T-helper 2 cell treated with Interferon-gamma antibody and Interleukin-4, amounts not matched to agents 5 μg/mL and 100 μg/mL, for 36 hours (primary cell): Measurements from ENCODE around the gene YTHDC2.

Experiments used
- DNase-seq: peaks from one replicate; pipeline ENCODE4 v3.0.0; 2021; ENCODE audit warnings: low spot score
- H3K27ac Mint-ChIP-seq: one replicate; pipeline ENCODE4 v1.8.0; 2021; ENCODE audit warnings: mild to moderate bottlenecking, mixed read lengths
- H3K27me3 Mint-ChIP-seq: one replicate; pipeline ENCODE4 v1.8.0; 2021; ENCODE audit warnings: low read depth, mixed read lengths
- H3K36me3 Mint-ChIP-seq: one replicate; pipeline ENCODE4 v1.8.0; 2021; ENCODE audit warnings: low read depth, mixed read lengths
- H3K4me1 Mint-ChIP-seq: one replicate; pipeline ENCODE4 v1.8.0; 2021; ENCODE audit warnings: low read depth, mixed read lengths
- H3K4me3 Mint-ChIP-seq: one replicate; pipeline ENCODE4 v1.8.0; 2022; ENCODE audit warnings: mild to moderate bottlenecking, moderate library complexity, mixed read lengths
- H3K9me3 Mint-ChIP-seq: one replicate; pipeline ENCODE4 v1.8.0; 2021; ENCODE audit warnings: mixed read lengths

YTHDC2 gene

GRCh38 chr5:113503146-113503545 lies 10.3 kb upstream of the YTHDC2 start:
- H3K27ac Mint-ChIP-seq = no peak overlapping the region
- H3K4me3 Mint-ChIP-seq = no peak overlapping the region

DNA sequence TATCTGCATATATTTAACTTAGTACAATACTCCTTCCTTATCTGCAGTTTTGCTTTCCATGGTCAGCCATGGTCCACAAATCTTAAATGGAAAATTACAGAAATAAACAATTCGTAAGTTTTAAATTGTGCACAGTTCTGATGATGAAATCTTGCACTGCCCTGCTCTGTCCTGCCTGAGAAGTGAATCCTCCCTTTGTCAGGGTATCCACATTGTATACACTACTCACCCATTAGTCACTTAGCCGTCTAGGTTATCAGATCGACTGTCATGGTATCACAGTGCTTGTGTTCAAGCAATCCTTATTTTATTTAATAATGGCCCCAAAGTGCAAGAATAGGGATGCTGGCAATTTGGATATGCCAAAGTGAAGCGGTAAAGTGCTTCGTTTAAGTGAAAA lies 8.3 kb upstream of the YTHDC2 start:
- no peaks in the 10 kb centered on the region for H3K36me3 Mint-ChIP-seq
- H3K27ac Mint-ChIP-seq = no peak overlapping the region
- H3K4me3 Mint-ChIP-seq = no peak overlapping the region
- no peak for DNase-seq
- H3K4me1 Mint-ChIP-seq = peaks cover 13% of the 10 kb centered on the region
- peaks cover 6% of the 10 kb centered on the region for H3K9me3 Mint-ChIP-seq
- peaks cover 63% of the 10 kb centered on the region for H3K27me3 Mint-ChIP-seq

More at GRCh38 chr5:113503146-113503545, 10.3 kb upstream of the YTHDC2 start:
- no peak for DNase-seq
- H3K9me3 Mint-ChIP-seq = peaks cover 6% of the 10 kb centered on the region
- peaks cover 68% of the 10 kb centered on the region for H3K27me3 Mint-ChIP-seq
- H3K4me1 Mint-ChIP-seq = peaks cover 12% of the 10 kb centered on the region
- H3K36me3 Mint-ChIP-seq = no peaks in the 10 kb centered on the region

GRCh38 chr5:113507601-113508000 lies 5.9 kb upstream of the YTHDC2 start:
- DNase-seq = no peak
- H3K9me3 Mint-ChIP-seq = no peaks in the 10 kb centered on the region
- H3K27me3 Mint-ChIP-seq = peaks cover 48% of the 10 kb centered on the region
- no peak overlapping the region for H3K27ac Mint-ChIP-seq
- H3K4me1 Mint-ChIP-seq = peaks cover 16% of the 10 kb centered on the region
- H3K36me3 Mint-ChIP-seq = no peaks in the 10 kb centered on the region
- H3K4me3 Mint-ChIP-seq = no peak overlapping the region

DNA sequence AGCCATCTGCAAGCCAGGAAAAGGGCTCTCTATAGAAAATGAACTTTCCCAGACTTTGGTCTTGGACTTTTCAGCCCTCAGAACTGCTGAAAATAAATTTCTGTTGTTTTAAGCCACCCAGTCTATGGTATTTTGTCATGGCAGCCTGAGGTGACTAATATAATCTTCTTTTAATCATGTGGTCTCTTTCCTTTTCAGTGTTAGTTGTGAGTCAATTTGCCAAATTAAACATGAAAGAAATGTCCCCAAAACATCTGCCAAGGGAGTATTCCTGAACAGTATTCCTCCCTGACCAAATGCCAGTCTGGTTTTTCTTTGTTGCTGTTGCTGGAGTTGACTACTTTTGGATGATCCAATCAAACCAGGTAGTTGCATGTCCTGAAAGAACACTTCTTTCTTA lies 4.7 kb upstream of the YTHDC2 start:
- Mint-ChIP-seq H3K4me1 (peaks cover 21% of the 10 kb centered on the region), H3K27me3 (peaks cover 45% of the 10 kb centered on the region), H3K27ac (no peak overlapping the region), H3K4me3 (no peak overlapping the region), H3K9me3 (no peaks in the 10 kb centered on the region), H3K36me3 (no peaks in the 10 kb centered on the region)
- no peak for DNase-seq

DNA sequence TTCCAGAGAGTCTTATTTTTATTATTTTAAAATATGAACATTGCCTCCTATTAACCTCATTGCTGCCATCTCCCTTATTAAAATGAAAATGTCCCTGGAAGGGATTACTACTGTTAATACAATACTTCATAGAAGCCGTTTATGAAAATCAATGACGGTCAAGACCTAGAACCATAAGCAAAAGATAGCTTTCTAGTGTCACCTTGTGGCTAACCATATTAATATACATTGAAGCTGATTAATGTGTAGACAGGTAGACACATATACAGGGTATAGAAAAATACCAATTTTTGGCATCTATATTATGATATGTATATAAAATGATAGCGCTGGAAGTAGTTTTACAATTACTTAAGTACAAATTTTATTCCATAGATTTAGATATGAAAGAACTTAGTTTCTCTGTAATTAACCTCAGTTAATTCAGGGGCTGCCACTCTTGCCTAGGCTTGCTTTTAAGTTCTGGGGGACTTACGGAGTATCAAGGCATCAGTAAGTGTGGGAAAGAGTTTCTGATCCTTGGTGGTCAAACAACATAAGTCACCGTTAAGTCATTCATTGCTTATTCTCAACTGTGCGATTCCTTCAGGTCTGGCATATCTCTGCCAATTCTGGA lies 2.5 kb upstream of the YTHDC2 start:
- peaks cover 12% of the 10 kb centered on the region for H3K36me3 Mint-ChIP-seq
- H3K4me3 Mint-ChIP-seq = no peak overlapping the region
- H3K27me3 Mint-ChIP-seq = peaks cover 35% of the 10 kb centered on the region
- H3K9me3 Mint-ChIP-seq = no peaks in the 10 kb centered on the region
- H3K27ac Mint-ChIP-seq = no peak overlapping the region
- peaks cover 31% of the 10 kb centered on the region for H3K4me1 Mint-ChIP-seq
- no peak for DNase-seq

DNA sequence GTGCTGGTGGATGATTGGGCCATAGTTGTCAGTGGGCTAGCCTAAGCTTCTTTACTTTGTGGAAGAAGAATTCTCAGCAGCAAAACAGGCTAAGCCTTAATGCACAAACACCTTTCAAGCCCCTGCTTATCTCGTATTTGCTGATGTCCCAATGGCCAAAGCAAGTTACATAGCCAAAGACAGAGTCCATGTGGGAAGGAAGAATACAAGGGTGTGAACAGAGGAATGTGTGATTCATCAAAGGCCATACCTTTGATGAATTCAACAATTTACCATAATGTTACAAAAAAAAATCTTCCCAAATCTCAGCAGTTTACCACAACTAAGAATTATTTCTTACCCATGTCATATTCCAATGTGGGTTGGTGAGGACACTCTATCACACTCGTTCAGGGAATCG lies 1.2 kb upstream of the YTHDC2 start:
- no peak overlapping the region for H3K4me3 Mint-ChIP-seq
- peaks cover 25% of the 10 kb centered on the region for H3K27me3 Mint-ChIP-seq
- no peak overlapping the region for H3K27ac Mint-ChIP-seq

GRCh38 chr5:113514289-113514635 lies 768 bp downstream of the YTHDC2 start:
- H3K27me3 Mint-ChIP-seq = peaks cover 11% of the 10 kb centered on the region
- no peaks in the 10 kb centered on the region for H3K9me3 Mint-ChIP-seq
- peaks cover 27% of the 10 kb centered on the region for H3K4me1 Mint-ChIP-seq
- peak overlapping the region; percentile 93 for H3K4me3 Mint-ChIP-seq
- peak overlapping the region; percentile 86 for H3K27ac Mint-ChIP-seq
- no peak for DNase-seq
- peaks cover 27% of the 10 kb centered on the region for H3K36me3 Mint-ChIP-seq

More for the DNA sequence above, 1.2 kb upstream of the YTHDC2 start:
- Mint-ChIP-seq H3K36me3 (peaks cover 21% of the 10 kb centered on the region), H3K4me1 (peaks cover 34% of the 10 kb centered on the region), H3K9me3 (no peaks in the 10 kb centered on the region)
- DNase-seq = no peak

DNA sequence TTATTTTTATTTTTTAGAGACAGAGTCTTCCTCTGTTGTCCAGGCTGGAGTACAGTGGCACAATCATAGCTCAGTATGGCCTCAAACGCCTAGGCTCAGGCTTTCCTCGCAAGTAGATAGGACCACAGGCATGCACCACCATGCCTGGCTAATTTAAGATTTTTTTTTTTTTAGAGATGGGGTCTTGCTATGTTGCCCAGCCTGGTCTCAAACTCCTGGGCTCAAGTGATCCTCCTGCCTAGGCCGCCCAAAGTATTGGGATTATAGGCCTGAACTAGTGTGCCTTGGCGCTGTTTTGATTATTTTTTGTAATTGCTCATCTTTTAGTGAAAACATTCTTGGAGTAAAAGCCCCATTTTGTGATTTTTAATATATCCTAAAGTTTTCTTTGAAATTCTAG lies 5.4 kb downstream of the YTHDC2 start:
- DNase-seq = no peak
- Mint-ChIP-seq H3K4me1 (peaks cover 35% of the 10 kb centered on the region), H3K4me3 (no peak overlapping the region), H3K27me3 (no peaks in the 10 kb centered on the region), H3K36me3 (peaks cover 41% of the 10 kb centered on the region), H3K27ac (no peak overlapping the region), H3K9me3 (peaks cover 4% of the 10 kb centered on the region)

- H3K36me3 Mint-ChIP-seq = peaks cover 39% of the 10 kb centered on the region
- peaks cover 38% of the 10 kb centered on the region for H3K4me1 Mint-ChIP-seq
- H3K4me3 Mint-ChIP-seq = no peak overlapping the region
These were observed 5.9 kb downstream of the YTHDC2 start for GRCh38 chr5:113519412-113519811.

GRCh38 chr5:113520429-113520828 lies 6.9 kb downstream of the YTHDC2 start:
- H3K27me3 Mint-ChIP-seq = no peaks in the 10 kb centered on the region
- no peak overlapping the region for H3K4me3 Mint-ChIP-seq
- H3K9me3 Mint-ChIP-seq = peaks cover 4% of the 10 kb centered on the region
- peaks cover 36% of the 10 kb centered on the region for H3K36me3 Mint-ChIP-seq
- no peak overlapping the region for H3K27ac Mint-ChIP-seq
- peaks cover 38% of the 10 kb centered on the region for H3K4me1 Mint-ChIP-seq
- DNase-seq = peak; percentile 60

More at GRCh38 chr5:113519412-113519811, 5.9 kb downstream of the YTHDC2 start:
- DNase-seq = no peak
- Mint-ChIP-seq H3K9me3 (peaks cover 4% of the 10 kb centered on the region), H3K27me3 (no peaks in the 10 kb centered on the region), H3K27ac (no peak overlapping the region)

GRCh38 chr5:113520899-113521298 lies 7.4 kb downstream of the YTHDC2 start:
- Mint-ChIP-seq H3K4me1 (peaks cover 33% of the 10 kb centered on the region), H3K4me3 (no peak overlapping the region), H3K27ac (no peak overlapping the region), H3K36me3 (peaks cover 32% of the 10 kb centered on the region), H3K27me3 (no peaks in the 10 kb centered on the region), H3K9me3 (peaks cover 4% of the 10 kb centered on the region)
- no peak for DNase-seq

DNA sequence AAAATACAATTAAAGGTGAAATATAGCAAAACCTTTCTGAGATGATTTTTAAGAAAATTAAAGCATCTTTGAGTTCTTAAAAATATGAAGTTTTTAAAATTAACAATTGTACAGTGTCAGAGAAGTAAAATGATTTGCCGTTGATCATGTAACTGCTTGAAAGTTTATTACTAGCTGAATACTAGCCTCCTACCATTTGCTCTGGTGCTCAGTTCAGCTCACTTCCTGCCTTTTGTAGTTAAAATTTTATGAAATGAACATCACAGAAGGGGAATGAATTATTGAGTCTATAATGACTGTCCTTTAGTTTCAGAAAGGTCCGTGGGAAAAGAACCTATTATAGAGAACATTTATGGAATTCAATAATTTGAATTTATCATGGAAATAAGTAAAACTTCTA lies 9.7 kb downstream of the YTHDC2 start:
- H3K27ac Mint-ChIP-seq = no peak overlapping the region
- H3K4me1 Mint-ChIP-seq = peaks cover 25% of the 10 kb centered on the region
- no peak overlapping the region for H3K4me3 Mint-ChIP-seq
- peaks cover 4% of the 10 kb centered on the region for H3K9me3 Mint-ChIP-seq
- DNase-seq = no peak
- peaks cover 26% of the 10 kb centered on the region for H3K36me3 Mint-ChIP-seq
- H3K27me3 Mint-ChIP-seq = no peaks in the 10 kb centered on the region

GRCh38 chr5:113524927-113525326 lies 11.4 kb downstream of the YTHDC2 start:
- DNase-seq = no peak
- Mint-ChIP-seq H3K4me1 (peaks cover 23% of the 10 kb centered on the region), H3K4me3 (peak overlapping the region; percentile 44), H3K9me3 (peaks cover 4% of the 10 kb centered on the region), H3K27ac (peak overlapping the region; percentile 56), H3K36me3 (peaks cover 30% of the 10 kb centered on the region), H3K27me3 (no peaks in the 10 kb centered on the region)

- Mint-ChIP-seq H3K4me3 (no peak overlapping the region), H3K9me3 (peaks cover 12% of the 10 kb centered on the region), H3K36me3 (peaks cover 31% of the 10 kb centered on the region), H3K27ac (no peak overlapping the region), H3K27me3 (no peaks in the 10 kb centered on the region), H3K4me1 (peaks cover 14% of the 10 kb centered on the region)
- DNase-seq = no peak
These were observed 12.9 kb downstream of the YTHDC2 start for GRCh38 chr5:113526421-113526820.

GRCh38 chr5:113527746-113528145 lies 14.3 kb downstream of the YTHDC2 start:
- DNase-seq = no peak
- Mint-ChIP-seq H3K27me3 (no peaks in the 10 kb centered on the region), H3K27ac (no peak overlapping the region), H3K9me3 (peaks cover 19% of the 10 kb centered on the region), H3K4me1 (peaks cover 12% of the 10 kb centered on the region), H3K4me3 (no peak overlapping the region), H3K36me3 (peaks cover 39% of the 10 kb centered on the region)
